ENCODE results near the gene OXT.
"Not testable (repeated sequence)": the region's sequence is repeated elsewhere in the genome, so short reads cannot be mapped to it uniquely, and the experiment has no call there.

Gene OXT

DNA sequence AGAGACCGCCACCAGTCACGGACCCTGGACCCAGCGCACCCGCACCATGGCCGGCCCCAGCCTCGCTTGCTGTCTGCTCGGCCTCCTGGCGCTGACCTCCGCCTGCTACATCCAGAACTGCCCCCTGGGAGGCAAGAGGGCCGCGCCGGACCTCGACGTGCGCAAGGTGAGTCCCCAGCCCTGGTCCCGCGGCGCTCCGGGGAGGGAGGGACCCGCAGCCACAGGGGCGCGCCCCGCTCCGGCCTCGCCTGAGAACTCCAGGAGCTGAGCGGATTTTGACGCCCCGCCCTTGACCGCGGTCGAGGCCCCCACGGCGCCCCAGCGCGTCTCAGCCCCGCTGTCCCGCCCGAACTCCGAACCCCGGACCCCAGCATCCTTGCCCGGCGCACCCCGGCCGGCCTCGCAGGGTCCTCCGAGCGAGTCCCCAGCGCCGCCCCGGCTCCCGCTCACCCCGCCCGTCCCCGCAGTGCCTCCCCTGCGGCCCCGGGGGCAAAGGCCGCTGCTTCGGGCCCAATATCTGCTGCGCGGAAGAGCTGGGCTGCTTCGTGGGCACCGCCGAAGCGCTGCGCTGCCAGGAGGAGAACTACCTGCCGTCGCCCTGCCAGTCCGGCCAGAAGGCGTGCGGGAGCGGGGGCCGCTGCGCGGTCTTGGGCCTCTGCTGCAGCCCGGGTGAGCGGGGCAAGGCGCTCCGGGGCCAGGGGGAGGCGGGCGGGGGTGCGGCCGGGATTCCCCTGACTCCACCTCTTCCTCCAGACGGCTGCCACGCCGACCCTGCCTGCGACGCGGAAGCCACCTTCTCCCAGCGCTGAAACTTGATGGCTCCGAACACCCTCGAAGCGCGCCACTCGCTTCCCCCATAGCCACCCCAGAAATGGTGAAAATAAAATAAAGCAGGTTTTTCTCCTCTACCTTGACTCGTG, at the start of gene OXT:
OXT (plus strand) TSS at position 11 of the 920 bp plus-strand sequence; CDS start at position 47, 36 bp downstream.
- DNase-seq (ENCODE audit: low spot score) = no peak

GRCh38 chr20:3021777-3022176, 49.6 kb upstream of the OXT start:
- DNase-seq (ENCODE audit: low spot score) = no peak

- not testable (repeated sequence) for DNase-seq (ENCODE audit: low spot score)
These were observed 48.6 kb upstream of the OXT start for GRCh38 chr20:3022559-3023490.

- no peak for DNase-seq (ENCODE audit: low spot score)
These were observed 43.4 kb upstream of the OXT start for GRCh38 chr20:3027987-3028386.

DNA sequence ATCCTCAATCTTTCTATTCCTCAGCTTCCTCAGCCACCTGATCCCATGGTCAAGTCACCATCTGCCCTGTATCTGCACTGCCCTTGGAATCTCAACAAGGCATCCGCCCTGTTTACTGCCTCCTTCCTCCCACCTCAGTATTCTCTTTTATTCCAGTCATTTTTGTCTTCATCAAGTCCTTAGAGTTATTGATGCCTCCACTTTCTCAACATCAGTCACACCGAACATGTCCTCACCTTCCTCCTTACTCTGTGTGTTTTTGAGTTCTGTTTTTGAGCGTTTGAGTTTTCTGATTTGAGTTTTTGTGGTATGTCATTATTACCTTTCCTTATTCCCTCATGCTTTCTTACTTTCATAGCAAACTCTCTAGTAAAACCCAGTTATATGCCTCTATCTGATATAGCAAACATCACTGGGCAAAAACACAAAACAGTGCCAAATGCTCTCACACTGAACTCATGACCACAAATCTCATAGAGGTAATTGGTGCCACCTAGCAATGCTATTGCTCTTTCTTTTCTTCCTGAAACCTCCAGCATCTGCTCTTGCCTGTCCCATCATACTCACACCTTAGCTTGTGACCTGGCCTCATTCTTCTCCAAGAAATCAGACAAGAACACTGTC, 39.8 kb upstream of the OXT start:
- no peak for DNase-seq (ENCODE audit: low spot score)

DNA sequence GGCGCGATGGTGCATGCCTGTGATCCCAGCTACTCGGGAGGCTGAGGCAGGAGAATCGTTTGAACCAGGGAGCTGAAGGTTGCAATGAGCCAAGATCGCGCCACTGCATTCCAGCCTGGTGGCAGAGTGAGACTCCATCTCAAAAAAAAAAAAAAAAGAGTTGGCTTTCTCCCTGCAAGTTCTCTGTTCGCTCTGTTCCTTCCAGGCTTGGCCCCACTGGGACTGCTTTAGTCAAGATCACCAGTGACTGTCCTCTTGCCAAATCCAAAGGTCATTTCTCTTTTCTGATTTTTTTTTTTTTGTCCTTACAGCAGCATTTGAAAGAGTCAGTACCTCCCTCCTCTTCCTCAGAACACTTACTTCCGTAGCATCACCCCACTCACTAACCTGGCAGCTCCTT, 38.8 kb upstream of the OXT start:
- DNase-seq (ENCODE audit: low spot score) = no peak

DNA sequence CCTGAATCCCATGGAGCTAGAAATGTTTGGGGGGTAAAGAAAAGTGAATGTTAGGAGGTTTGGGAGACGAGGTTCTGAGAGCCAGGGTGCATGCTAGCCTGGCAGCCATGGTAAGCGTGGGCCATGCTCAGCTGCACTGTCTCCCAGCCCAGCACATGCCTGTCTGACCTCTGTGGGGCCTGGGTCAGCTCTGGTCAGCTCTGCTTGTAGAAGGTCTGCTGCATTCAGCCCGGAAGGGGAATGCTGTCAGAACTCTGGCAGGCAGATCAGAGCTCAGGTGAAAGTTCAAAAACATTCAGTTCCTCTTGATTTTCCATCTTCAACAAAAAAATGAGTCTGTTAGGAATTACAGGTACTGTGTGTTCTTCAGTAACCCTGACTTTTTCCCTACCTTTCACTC, 33.8 kb upstream of the OXT start:
- DNase-seq (ENCODE audit: low spot score) = no peak

DNA sequence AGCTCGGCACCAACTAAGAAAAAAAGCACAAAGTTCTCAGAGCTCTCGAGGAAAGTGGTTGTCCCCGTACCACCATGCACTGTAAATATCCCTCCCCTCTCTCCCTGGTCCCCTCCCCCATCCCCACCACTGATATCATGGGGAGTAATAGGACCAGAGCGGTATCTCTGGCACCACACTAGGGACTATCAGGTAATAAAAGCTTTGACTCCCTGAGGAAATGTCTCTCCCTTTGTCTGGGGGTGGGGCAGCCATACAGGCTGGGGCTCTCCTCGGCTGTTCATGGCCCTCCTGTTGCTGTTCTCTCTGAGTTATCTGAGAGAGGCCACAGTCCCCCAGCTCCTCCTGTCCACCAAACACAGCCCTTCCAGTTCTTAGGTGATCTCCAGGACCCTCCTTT, 33.0 kb upstream of the OXT start:
- no peak for DNase-seq (ENCODE audit: low spot score)

DNA sequence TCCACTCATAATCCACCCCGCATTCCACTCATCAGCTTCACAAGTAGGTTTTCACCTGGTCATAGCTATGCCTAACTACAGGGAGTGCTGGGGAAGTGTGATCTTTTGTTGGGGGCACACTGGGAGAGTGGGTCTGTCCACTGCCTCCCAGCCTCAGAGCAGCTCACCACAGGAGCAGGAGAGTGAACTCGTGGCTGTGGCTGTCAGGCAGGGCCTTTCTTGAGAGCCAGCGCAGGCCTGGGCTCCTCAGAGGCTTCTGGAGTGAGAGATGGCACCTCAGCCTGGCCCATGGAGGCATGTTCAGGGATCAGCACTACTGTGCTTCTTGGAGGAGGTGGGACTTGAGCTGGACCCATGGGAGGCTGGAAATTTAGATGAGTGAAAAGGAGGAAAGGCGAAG, 32.0 kb upstream of the OXT start:
- no peak for DNase-seq (ENCODE audit: low spot score)

GRCh38 chr20:3040086-3040485, 31.3 kb upstream of the OXT start:
- no peak for DNase-seq (ENCODE audit: low spot score)

GRCh38 chr20:3041854-3042409, 29.5 kb upstream of the OXT start:
- DNase-seq (ENCODE audit: low spot score) = no peak

- DNase-seq (ENCODE audit: low spot score) = no peak
These were observed 28.8 kb upstream of the OXT start for GRCh38 chr20:3042625-3043024.

GRCh38 chr20:3043322-3043721, 28.1 kb upstream of the OXT start, which contains the start of gene GNRH2:
Gene GNRH2, plus strand, starts transcription at chr20:3043622. Its CDS starts 793 bp downstream, at chr20:3044415.
- DNase-seq (ENCODE audit: low spot score) = no peak

- no peak for DNase-seq (ENCODE audit: low spot score)
These were observed 27.0 kb upstream of the OXT start for GRCh38 chr20:3044336-3044965.

- peak; percentile 89 for DNase-seq (ENCODE audit: low spot score)
These were observed 26.2 kb upstream of the OXT start for GRCh38 chr20:3045042-3045815.

- DNase-seq (ENCODE audit: low spot score) = peak; percentile 96
These were observed 25.4 kb upstream of the OXT start, which contains the start of gene MRPS26 for GRCh38 chr20:3045816-3046676. Gene MRPS26, plus strand, starts transcription at chr20:3046052. Its CDS starts 17 bp downstream, at chr20:3046069.

DNA sequence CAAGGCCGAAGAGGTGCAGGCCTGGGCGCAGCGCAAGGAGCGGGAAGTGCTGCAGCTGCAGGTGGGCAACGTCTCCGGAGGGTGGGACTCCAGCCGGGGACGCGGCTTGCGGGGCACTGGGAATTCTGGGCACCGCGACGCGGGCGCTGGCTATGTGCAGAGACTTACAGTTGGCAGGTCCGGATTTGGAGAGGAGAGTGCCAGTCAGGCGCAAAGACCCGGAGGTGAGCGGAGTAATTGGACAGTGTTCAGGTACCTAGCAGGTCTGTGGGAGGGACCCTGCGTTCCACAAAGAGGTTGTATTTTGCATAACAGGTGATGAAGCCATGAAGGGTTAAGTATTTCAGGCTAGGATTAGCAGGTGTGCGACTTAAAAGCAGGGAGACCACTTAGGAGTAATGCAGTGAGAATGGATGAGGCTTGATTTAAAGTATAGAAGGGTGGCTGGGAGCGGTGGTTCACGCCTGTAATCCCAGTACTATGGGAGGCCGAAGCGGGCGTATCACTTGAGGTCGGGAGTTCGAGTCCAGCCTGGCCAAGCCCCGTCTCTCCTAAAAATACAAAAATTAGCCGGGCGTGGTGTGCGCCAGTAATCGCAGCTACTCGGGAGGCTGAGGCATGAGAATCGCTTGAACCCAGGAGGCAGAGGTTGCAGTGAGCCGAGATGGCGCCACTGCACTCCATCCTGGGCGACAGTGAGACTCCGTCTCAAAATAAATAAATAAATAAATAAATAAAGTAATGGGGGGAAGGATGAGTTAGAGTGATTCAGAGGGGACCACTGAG, 24.6 kb upstream of the OXT start:
- DNase-seq (ENCODE audit: low spot score) = no peak

All from HuH-7.5 (cell line).